Activated CD4-positive, alpha-beta T cell treated with anti-CD3 and anti-CD28 coated beads, Interleukin-2, amount 10 ng/mL, durations not matched to agents 7 days and 5 days (primary cell): ENCODE measurements around the gene FAM209B. TPM values are rescaled to one million over a fixed set of nuclear protein-coding genes. Genes with fewer than 3 reads are reported as not detected.

Experiments used
- CTCF ChIA-PET: fragments of 350-600 bp; sonication (Branson Sonifier 250); formaldehyde crosslinking; loops from one replicate; lab custom pipeline; 2021; ENCODE audit warnings: antibody characterized with exemption; lab: Charles Lee
- POLR2A ChIA-PET: fragments of 350-600 bp; sonication (Branson Sonifier 250); formaldehyde crosslinking; loops from one replicate; lab custom pipeline; 2021; ENCODE audit warnings: antibody characterized with exemption; lab: Charles Lee
- DNase-seq: peaks from one replicate; pipeline ENCODE4 v3.0.0-alpha.2; 2020
- H3K27ac Mint-ChIP-seq: one replicate; pipeline ENCODE4 v1.8.0; 2021; ENCODE audit warnings: mild to moderate bottlenecking, moderate library complexity, mixed read lengths
- H3K27me3 Mint-ChIP-seq: one replicate; pipeline ENCODE4 v1.8.0; 2021; ENCODE audit warnings: mixed read lengths
- H3K36me3 Mint-ChIP-seq: one replicate; pipeline ENCODE4 v1.8.0; 2021; ENCODE audit warnings: low read depth, mixed read lengths
- H3K4me1 Mint-ChIP-seq: one replicate; pipeline ENCODE4 v1.8.0; 2021; ENCODE audit warnings: mixed read lengths
- H3K4me3 Mint-ChIP-seq: one replicate; pipeline ENCODE4 v1.8.0; 2021; ENCODE audit warnings: mild to moderate bottlenecking, moderate library complexity, mixed read lengths
- H3K9me3 Mint-ChIP-seq: one replicate; pipeline ENCODE4 v1.8.0; 2021; ENCODE audit warnings: mixed read lengths
- total RNA-seq, 2 experiments: library from RNA; stranded (reverse); gene quantifications; one replicate each; pipeline ENCODE4 v1.2.3, GENCODE V29; 2021

The FAM209B gene
- total RNA-seq, 2 experiments from 2014 or later: 0.89 to 1.9 TPM

GRCh38 chr20:56582542-56582941, 49.5 kb downstream of the FAM209B start:
- DNase-seq: no peak
- no peaks in the 10 kb centered on the region for H3K9me3 Mint-ChIP-seq
- H3K4me3 Mint-ChIP-seq: no peak overlapping the region
- no peaks in the 10 kb centered on the region for H3K4me1 Mint-ChIP-seq
- peaks cover 14% of the 10 kb centered on the region for H3K27me3 Mint-ChIP-seq
- no peaks in the 10 kb centered on the region for H3K36me3 Mint-ChIP-seq
- ChIA-PET POLR2A (no interaction called here), CTCF (no interaction called here)
- H3K27ac Mint-ChIP-seq: no peak overlapping the region

- H3K4me3 Mint-ChIP-seq: no peak overlapping the region
- H3K9me3 Mint-ChIP-seq: no peaks in the 10 kb centered on the region
- DNase-seq: no peak
- H3K4me1 Mint-ChIP-seq: no peaks in the 10 kb centered on the region
- POLR2A ChIA-PET: no interaction called here
- H3K27me3 Mint-ChIP-seq: peaks cover 14% of the 10 kb centered on the region
- CTCF ChIA-PET: no interaction called here
- H3K36me3 Mint-ChIP-seq: no peaks in the 10 kb centered on the region
- H3K27ac Mint-ChIP-seq: no peak overlapping the region
Measured at GRCh38 chr20:56584916-56585315, 51.9 kb downstream of the FAM209B start.

Other genes starting within 250 kb of the FAM209B start
- gene FAM210B, start 174.3 kb upstream of the FAM209B start, total RNA-seq: 1 to 10 TPM; 8.4 to 9.7 TPM
- 10 to 100 TPM; 73.6 to 83.0 TPM for gene AURKA, start 141.0 kb upstream of the FAM209B start, total RNA-seq
- gene CSTF1, start 140.6 kb upstream of the FAM209B start, total RNA-seq: 10 to 100 TPM; 61.8 to 62.4 TPM
- 1 to 10 TPM; 8.6 to 9.0 TPM for gene CASS4, start 121.0 kb upstream of the FAM209B start, total RNA-seq
- 100 to 1,000 TPM; 106 to 107 TPM for gene RTF2, start 64.6 kb upstream of the FAM209B start, total RNA-seq
- gene FAM209A, start 8.5 kb upstream of the FAM209B start, total RNA-seq: 1 to 10 TPM; 2.7 to 3.2 TPM
- gene TFAP2C, start 96.1 kb downstream of the FAM209B start, total RNA-seq: not detected